COLO829 (cell line): Measurements from ENCODE around the gene TP53TG5.

ENCODE experiments used
- DNase-seq: peaks from one replicate; pipeline ENCODE4 v3.0.0; 2012; ENCODE audit warnings: low spot score

The TP53TG5 gene

DNA sequence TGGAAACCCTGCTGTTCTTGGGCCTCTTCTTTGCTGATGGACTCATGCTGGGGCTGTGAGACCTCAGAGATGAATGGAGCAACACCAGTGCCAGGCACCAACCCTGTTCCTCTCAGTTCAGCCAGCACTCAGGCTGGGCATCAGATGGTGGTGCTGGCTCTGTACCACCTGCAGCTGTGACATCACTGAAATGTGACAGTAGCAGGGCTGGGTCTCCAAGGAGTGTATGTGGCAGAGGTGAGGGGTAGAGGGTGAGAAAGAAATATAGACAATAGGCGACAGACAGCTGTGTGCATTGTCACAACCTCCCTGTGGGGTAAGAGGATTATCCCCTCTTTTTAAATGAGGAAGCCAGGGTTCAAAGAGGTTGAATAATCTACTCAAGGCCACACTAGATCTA is at the start of gene TP53TG5:
Gene TP53TG5, minus strand, starts transcription at position 135 of the 400 bp plus-strand sequence. Its CDS starts 89 bp downstream, at position 46.
- DNase-seq = no peak

- no peak for DNase-seq
These were observed 49.4 kb upstream of the TP53TG5 start for GRCh38 chr20:45427236-45428149.

- DNase-seq = no peak
These were observed 48.3 kb upstream of the TP53TG5 start for GRCh38 chr20:45426320-45427016.

DNA sequence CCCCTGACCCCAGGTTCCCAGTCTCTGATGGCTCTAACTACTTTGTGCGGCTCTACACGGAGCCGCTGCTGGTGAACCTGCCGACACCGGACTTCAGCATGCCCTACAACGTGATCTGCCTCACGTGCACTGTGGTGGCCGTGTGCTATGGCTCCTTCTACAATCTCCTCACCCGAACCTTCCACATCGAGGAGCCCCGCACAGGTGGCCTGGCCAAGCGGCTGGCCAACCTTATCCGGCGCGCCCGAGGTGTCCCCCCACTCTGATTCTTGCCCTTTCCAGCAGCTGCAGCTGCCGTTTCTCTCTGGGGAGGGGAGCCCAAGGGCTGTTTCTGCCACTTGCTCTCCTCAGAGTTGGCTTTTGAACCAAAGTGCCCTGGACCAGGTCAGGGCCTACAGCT is 47.4 kb upstream of the TP53TG5 start:
- no peak for DNase-seq

- no peak for DNase-seq
These were observed 45.6 kb upstream of the TP53TG5 start for GRCh38 chr20:45423700-45424099.

- DNase-seq = no peak
These were observed 42.0 kb upstream of the TP53TG5 start for GRCh38 chr20:45420125-45420524.

- DNase-seq = no peak
These were observed 41.3 kb upstream of the TP53TG5 start for GRCh38 chr20:45419188-45420091.

DNA sequence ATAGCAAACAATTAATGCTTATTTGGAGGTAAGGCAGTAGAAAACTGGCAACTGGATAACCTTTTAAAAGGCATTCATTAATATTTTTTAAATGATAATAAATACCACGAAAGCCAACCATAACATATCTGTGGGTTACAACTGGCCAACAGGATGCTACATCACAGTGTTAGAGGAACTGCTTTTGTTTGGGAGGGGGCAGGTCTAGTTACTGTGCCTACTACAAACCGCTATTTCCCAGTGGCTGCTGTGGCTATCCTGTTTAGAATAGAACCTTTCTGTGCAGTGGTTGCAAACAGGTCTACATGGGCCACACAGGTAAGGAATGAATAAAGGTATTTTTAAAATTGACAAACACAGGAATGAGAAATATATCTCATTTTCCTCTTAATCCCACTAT is 38.8 kb upstream of the TP53TG5 start:
- no peak for DNase-seq

- peak; percentile 74 for DNase-seq
These were observed 37.9 kb upstream of the TP53TG5 start, which contains the start of gene PIGT for GRCh38 chr20:45415822-45416637. PIGT (plus strand) TSS chr20:45416141; CDS start chr20:45416157, 16 bp downstream.

GRCh38 chr20:45413479-45413878 is 35.4 kb upstream of the TP53TG5 start:
- DNase-seq = no peak

GRCh38 chr20:45412653-45413052 is 34.5 kb upstream of the TP53TG5 start:
- no peak for DNase-seq

DNA sequence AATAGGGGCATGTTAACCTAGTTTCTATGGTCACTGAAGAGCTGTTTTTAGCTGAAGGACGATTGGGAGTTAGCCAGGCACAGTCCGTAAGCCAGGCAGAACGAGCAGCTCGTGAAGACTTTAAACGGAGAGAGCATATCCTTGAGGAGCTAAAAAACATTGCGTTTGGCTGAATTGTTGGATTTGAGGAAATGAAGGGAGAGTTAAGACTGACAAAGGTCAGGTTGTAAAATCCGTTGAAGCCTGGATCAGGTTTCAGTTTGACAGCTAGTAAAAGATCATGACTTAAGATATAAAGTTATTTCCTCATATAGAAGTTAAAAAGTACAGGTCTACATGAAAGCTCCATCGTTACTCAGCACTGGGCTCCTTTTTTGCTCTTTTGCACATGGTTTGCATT is 32.8 kb upstream of the TP53TG5 start:
- no peak for DNase-seq

GRCh38 chr20:45409521-45410272 is 31.6 kb upstream of the TP53TG5 start:
- DNase-seq = no peak

DNA sequence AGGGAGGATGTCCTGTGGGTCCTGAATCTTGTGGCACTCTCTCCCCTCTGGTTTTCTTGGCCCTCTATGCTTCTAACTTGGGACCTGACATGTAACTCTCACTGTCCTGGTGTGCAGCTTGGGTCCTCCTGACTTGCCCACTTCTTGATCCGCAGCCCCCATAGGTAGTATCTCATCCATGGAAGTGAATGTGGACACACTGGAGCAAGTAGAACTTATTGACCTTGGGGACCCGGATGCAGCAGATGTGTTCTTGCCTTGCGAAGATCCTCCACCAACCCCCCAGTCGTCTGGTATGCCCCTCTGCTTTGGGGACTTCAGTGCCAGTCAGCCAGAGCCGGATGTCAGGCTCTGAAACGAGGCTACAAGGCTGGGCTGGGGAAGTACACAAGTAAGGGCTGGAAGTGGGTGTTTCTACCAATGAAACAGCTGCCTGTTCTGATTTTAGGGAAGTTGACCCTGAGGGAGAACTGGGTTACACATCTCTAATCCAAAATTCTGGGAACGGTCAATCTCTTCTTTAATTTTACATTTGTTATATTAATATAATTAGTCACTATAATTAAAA is 30.6 kb upstream of the TP53TG5 start:
- DNase-seq = no peak

DNA sequence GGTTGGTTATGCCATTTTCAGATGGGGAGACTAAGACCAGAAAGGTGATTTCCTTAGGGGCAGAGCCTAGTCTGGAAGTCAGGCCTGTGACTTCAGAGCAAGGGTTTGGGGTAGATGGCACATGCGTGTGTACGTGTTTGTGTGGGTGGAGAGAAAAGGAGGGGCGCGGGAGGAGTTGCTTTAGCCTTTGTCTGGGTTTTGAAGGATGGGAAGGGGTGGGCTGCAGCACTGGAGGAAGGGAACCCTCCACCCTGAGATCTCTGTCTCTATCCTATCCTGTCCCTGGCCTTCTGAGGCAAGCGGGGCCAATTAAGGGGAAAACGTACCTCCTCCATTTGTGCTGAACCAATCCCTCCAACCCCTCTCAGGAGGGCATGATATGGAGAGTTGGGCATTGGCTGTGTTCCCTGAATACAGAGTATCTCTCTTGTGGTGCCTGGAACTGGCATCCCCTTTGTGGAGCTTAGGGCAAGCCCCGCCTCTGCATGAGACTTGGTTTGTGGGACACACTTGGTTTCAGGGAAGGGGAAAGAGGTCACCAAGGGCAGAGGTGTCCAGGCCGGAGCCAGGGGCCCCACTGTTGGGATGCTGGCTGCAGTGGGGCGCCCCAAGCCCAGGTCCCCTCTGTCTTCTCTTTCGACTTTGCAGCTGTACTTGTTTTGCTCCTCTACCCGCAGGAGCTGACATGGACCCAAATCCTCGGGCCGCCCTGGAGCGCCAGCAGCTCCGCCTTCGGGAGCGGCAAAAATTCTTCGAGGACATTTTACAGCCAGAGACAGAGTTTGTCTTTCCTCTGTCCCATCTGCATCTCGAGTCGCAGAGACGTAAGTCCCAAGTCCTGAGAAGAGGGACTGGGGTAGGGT is 29.9 kb upstream of the TP53TG5 start, which contains the start of gene DBNDD2:
Gene DBNDD2, plus strand, starts transcription at position 507 of the 863 bp plus-strand sequence. Its CDS starts 179 bp downstream, at position 686.
- no peak for DNase-seq

GRCh38 chr20:45407067-45407745 is 29.1 kb upstream of the TP53TG5 start:
- no peak for DNase-seq

DNA sequence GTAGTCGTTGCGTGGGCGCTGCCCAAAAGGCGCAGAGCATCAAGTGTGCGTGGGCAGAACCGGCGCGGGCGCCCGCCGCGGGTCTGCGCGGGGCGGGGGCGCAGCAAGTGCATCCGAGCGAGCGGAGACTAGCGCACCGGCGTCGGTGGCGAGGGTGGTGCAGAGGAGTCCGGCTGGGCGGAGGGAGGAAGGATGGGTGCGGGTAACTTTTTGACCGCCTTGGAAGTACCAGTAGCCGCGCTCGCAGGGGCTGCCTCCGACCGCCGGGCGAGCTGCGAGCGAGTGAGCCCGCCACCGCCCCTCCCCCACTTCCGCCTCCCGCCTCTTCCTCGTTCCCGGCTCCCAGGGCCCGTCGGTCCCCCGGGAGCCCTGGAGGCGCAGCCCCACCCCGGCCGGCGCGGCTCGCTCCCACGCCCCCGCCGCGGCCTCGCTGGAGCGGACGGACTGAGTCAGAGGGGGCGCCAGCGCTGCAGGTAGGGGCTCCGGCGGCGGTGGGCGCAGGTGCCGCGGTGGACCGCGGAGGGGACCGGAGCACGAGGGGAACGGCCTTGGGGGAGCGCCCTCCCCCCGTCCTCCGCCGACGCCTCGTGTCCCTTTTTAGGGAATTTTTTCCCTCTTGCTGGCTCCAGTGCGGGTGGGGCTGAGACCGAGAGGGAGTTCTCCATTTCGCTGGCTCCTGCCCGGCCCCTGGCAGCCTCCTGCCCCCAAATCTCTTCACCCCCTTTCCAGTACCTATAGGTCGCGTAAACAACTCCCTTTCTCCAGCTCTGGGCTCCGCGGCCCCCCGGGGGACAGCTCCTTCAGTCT is 28.3 kb upstream of the TP53TG5 start:
- peak; percentile 22 for DNase-seq
